NCI-H69 (cell line): ENCODE measurements around the gene DPH2.

Experiments used
- DNase-seq: peaks from one replicate; lab custom pipeline; 2025; lab: John Stamatoyannopoulos, UW

Gene DPH2

GRCh38 chr1:44002606-44003157, 32.9 kb downstream of the DPH2 start:
- DNase-seq: no peak

GRCh38 chr1:44008259-44008658, 38.4 kb downstream of the DPH2 start:
- no peak for DNase-seq

GRCh38 chr1:44010935-44011471, 41.2 kb downstream of the DPH2 start:
- no peak for DNase-seq

GRCh38 chr1:44012404-44012803, 42.6 kb downstream of the DPH2 start:
- DNase-seq: peak; percentile 41

GRCh38 chr1:44012941-44013609, 43.3 kb downstream of the DPH2 start:
- DNase-seq: no peak

- DNase-seq: no peak
Observed at GRCh38 chr1:44013949-44014348, 44.1 kb downstream of the DPH2 start.

GRCh38 chr1:44014365-44015104, 44.7 kb downstream of the DPH2 start:
- no peak for DNase-seq

- DNase-seq: no peak
Observed at GRCh38 chr1:44015206-44015605, 45.4 kb downstream of the DPH2 start.

- DNase-seq: no peak
Observed at GRCh38 chr1:44016041-44016889, 46.5 kb downstream of the DPH2 start.

GRCh38 chr1:44016890-44017400, 47.1 kb downstream of the DPH2 start:
- no peak for DNase-seq

GRCh38 chr1:44019466-44019948, 49.7 kb downstream of the DPH2 start:
- no peak for DNase-seq

- DNase-seq: no peak
Observed at GRCh38 chr1:44020464-44020863, 50.7 kb downstream of the DPH2 start.

GRCh38 chr1:44021156-44021555, 51.3 kb downstream of the DPH2 start:
- no peak for DNase-seq

GRCh38 chr1:44021581-44022321, 51.9 kb downstream of the DPH2 start:
- DNase-seq: no peak
